Measurements from ENCODE around the gene PC.

Gene PC

DNA sequence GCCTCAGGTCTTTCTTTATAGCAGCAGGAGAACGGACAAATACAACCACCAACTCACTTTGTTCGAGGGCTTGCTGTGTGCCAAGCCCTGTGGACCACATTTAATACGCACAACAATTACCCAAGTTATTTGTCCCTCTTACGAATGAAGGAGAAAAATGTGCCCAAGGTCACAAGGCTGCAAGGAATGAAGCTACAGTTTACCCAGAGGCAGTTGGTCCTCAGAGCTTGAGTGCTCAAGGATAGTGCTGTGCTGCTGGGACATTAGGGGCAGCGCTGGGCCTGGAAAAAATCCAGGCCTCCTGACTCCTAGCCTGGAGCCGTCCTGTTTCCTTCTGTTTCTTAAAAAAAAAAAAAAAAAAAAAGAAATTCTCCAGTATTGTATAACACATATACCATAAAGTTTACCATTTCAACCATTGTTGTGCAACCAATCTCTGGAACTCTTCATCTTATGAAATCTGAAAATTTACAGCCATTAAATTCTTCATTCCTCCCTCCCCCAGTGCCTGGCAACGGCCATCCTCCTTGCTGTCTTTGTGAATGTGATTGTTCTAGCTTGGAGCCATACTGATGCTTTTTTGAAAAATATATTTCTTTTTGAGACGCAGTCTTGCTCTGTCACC, 15.9 kb upstream of the PC start:
- no peaks in the 10 kb centered on the region for H3K9me2 ChIP-seq (replicated peaks; ENCODE audit: insufficient read depth, low read length)
- H3K36me3 ChIP-seq (replicated peaks; ENCODE audit: insufficient read depth, low read length), result no peaks in the 10 kb centered on the region
- no peaks in the 10 kb centered on the region for H4K20me1 ChIP-seq (ENCODE audit: insufficient read depth, low read length)
- no peaks in the 10 kb centered on the region for H3K4me1 ChIP-seq (ENCODE audit: low read length)
- no peaks in the 10 kb centered on the region for H3K9me3 ChIP-seq (replicated peaks; ENCODE audit: insufficient read depth, low read length)
- H3K27me3 ChIP-seq (replicated peaks; ENCODE audit: insufficient read depth, low read length), result peaks cover 14% of the 10 kb centered on the region; the same call in 1 of the 2 replicates
- H3K9ac ChIP-seq (ENCODE audit: low read length), result no peak overlapping the region
- TF ChIP-seq EZH2 (optimal IDR thresholded peaks at IDR 0.05; ENCODE audit: low read depth, low read length) (no peak), EZH2phosphoT487 (IDR thresholded peaks at IDR 0.05; ENCODE audit: low read length) (no peak)
- TF ChIP-seq, protein P1, sequence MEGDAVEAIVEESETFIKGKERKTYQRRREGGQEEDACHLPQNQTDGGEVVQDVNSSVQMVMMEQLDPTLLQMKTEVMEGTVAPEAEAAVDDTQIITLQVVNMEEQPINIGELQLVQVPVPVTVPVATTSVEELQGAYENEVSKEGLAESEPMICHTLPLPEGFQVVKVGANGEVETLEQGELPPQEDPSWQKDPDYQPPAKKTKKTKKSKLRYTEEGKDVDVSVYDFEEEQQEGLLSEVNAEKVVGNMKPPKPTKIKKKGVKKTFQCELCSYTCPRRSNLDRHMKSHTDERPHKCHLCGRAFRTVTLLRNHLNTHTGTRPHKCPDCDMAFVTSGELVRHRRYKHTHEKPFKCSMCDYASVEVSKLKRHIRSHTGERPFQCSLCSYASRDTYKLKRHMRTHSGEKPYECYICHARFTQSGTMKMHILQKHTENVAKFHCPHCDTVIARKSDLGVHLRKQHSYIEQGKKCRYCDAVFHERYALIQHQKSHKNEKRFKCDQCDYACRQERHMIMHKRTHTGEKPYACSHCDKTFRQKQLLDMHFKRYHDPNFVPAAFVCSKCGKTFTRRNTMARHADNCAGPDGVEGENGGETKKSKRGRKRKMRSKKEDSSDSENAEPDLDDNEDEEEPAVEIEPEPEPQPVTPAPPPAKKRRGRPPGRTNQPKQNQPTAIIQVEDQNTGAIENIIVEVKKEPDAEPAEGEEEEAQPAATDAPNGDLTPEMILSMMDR (IDR thresholded peaks at IDR 0.05; ENCODE audit: low read length), result no peak
- no peaks in the 10 kb centered on the region for H3F3A ChIP-seq (ENCODE audit: insufficient read depth, low read length)
- no peak overlapping the region for H3K4me2 ChIP-seq (ENCODE audit: low read depth, low read length)
- DNase-seq, result no peak
- no peak overlapping the region for H3K4me3 ChIP-seq (ENCODE audit: low read length)
- H3K79me2 ChIP-seq (ENCODE audit: low read length), result no peaks in the 10 kb centered on the region
- H2AFZ ChIP-seq (ENCODE audit: low read length), result no peak overlapping the region
- no peak overlapping the region for H3K27ac ChIP-seq (ENCODE audit: low read length)

DNA sequence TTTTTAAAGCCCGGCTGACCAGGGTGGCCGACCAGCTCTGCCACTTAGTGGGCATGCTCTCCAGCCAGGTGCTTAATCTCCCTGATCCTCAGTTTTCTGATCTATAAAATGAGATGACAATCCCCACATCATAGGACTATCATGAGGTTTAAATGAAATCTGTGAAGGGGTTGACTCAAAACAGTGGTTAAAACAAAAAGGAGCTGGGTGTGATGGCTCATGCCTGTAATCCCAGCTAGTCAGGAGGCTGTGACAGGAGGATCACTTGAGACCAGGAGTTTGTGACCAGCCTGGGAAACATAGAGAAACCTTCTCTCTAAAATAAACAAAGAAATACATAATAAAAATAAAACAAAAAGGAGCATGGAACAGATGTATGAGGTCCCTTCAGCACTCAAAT, 13.3 kb upstream of the PC start:
- no peaks in the 10 kb centered on the region for H3K79me2 ChIP-seq (ENCODE audit: low read length)
- no peaks in the 10 kb centered on the region for H4K20me1 ChIP-seq (ENCODE audit: insufficient read depth, low read length)
- H3K36me3 ChIP-seq (replicated peaks; ENCODE audit: insufficient read depth, low read length), result no peaks in the 10 kb centered on the region
- H3K4me2 ChIP-seq (ENCODE audit: low read depth, low read length), result no peak overlapping the region
- H3K4me3 ChIP-seq (ENCODE audit: low read length), result no peak overlapping the region
- H3F3A ChIP-seq (ENCODE audit: insufficient read depth, low read length), result no peaks in the 10 kb centered on the region
- no peaks in the 10 kb centered on the region for H3K9me3 ChIP-seq (replicated peaks; ENCODE audit: insufficient read depth, low read length)
- H3K9ac ChIP-seq (ENCODE audit: low read length), result no peak overlapping the region
- H3K27ac ChIP-seq (ENCODE audit: low read length), result no peak overlapping the region
- no peaks in the 10 kb centered on the region for H3K4me1 ChIP-seq (ENCODE audit: low read length)
- TF ChIP-seq, protein P1 (IDR thresholded peaks at IDR 0.05; ENCODE audit: low read length), result no peak
- no peak for TF ChIP-seq EZH2phosphoT487 (IDR thresholded peaks at IDR 0.05; ENCODE audit: low read length)
- no peak for TF ChIP-seq EZH2 (optimal IDR thresholded peaks at IDR 0.05; ENCODE audit: low read depth, low read length)
- 0 out of 2 replicates have a peak, but pooled peaks cover 12% of the 10 kb centered on the region for H3K27me3 ChIP-seq (replicated peaks; ENCODE audit: insufficient read depth, low read length)
- H3K9me2 ChIP-seq (replicated peaks; ENCODE audit: insufficient read depth, low read length), result no peaks in the 10 kb centered on the region
- H2AFZ ChIP-seq (ENCODE audit: low read length), result no peak overlapping the region
- no peak for DNase-seq

DNA sequence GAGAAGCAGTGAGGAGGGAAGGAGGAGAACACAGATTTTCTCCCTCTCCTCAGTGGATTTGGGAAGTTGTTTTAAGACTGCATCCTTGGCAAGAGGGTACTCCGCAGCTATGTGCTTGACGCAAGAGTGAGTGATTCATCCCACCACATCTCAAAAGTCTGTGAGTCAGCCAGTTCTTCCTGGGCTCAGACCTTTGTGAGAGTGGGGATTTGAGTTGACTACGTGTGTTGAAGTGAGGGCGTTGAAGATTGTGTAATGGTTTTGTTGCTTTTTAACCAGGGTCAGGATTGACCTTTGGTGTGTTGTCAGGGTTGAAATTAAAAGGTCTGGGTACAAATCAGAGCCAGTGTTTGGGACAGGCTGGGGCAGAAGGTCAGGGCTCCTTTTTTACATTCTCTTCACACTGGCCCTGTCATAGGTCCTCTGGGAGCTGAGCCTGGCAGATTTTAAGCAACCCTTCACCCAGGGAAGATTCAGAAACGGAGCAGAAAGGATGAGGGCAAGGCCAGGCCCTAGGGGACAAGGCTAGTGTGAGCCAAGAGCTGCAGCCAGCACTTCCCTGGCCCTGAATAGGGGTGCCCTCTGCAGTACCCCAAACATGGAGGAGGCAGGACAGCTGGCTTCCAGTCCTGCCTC, 12.7 kb upstream of the PC start:
- TF ChIP-seq, protein P1 (IDR thresholded peaks at IDR 0.05; ENCODE audit: low read length), result no peak
- TF ChIP-seq EZH2 (optimal IDR thresholded peaks at IDR 0.05; ENCODE audit: low read depth, low read length), result no peak
- H3K9ac ChIP-seq (ENCODE audit: low read length), result no peak overlapping the region

More for the DNA sequence above, 12.7 kb upstream of the PC start:
- Histone ChIP-seq H4K20me1 (ENCODE audit: insufficient read depth, low read length) (no peaks in the 10 kb centered on the region), H3K4me1 (ENCODE audit: low read length) (no peaks in the 10 kb centered on the region), H3K4me3 (ENCODE audit: low read length) (no peak overlapping the region), H3K36me3 (replicated peaks; ENCODE audit: insufficient read depth, low read length) (no peaks in the 10 kb centered on the region), H3K27me3 (replicated peaks; ENCODE audit: insufficient read depth, low read length) (0 out of 2 replicates have a peak, but pooled peaks cover 7% of the 10 kb centered on the region), H3K9me2 (replicated peaks; ENCODE audit: insufficient read depth, low read length) (no peaks in the 10 kb centered on the region), H3K79me2 (ENCODE audit: low read length) (no peaks in the 10 kb centered on the region), H3F3A (ENCODE audit: insufficient read depth, low read length) (no peaks in the 10 kb centered on the region), H2AFZ (ENCODE audit: low read length) (no peak overlapping the region), H3K4me2 (ENCODE audit: low read depth, low read length) (no peak overlapping the region), H3K27ac (ENCODE audit: low read length) (no peak overlapping the region), H3K9me3 (replicated peaks; ENCODE audit: insufficient read depth, low read length) (no peaks in the 10 kb centered on the region)
- no peak for DNase-seq

Measured in MM.1S (cell line).